Caco-2 (cell line): ENCODE data around the gene FHOD3. TPM values are rescaled to one million over a fixed set of nuclear protein-coding genes. Genes with fewer than 3 reads are reported as not detected.

Experiments
- BruUV-seq: library from RNA; stranded (reverse); fragments of 400-500 nt; replicated peaks from 2 replicates; lab custom pipeline; 2021; lab: Mats Ljungman, UMichigan
- CTCF ChIA-PET: fragments of 300-600 bp; sonication (Branson Sonifier 250); formaldehyde crosslinking; loops from one replicate; lab custom pipeline; 2022; ENCODE audit warnings: antibody characterized with exemption; lab: Charles Lee
- POLR2A ChIA-PET: fragments of 300-600 bp; sonication (Branson Sonifier 250); formaldehyde crosslinking; loops from one replicate; lab custom pipeline; 2022; ENCODE audit warnings: antibody characterized with exemption; lab: Charles Lee
- DNase-seq, 2 experiments: peaks; one replicate each; pipeline versions ENCODE4 v3.0.0 to v3.0.0-alpha.2; 2020 to 2022
- H3K27me3 ChIP-seq: replicated peaks from 2 replicates; pipeline ENCODE4 v1.6.0; 2011; ENCODE audit warnings: low read length; ENCODE audit not compliant: control insufficient read depth, insufficient read depth
- H3K36me3 ChIP-seq: 2 replicates; pipeline ENCODE4 v1.5.1; 2011; ENCODE audit warnings: low read length; ENCODE audit not compliant: control insufficient read depth, insufficient read depth
- H3K4me1 ChIP-seq: fragments of 250-450 bp; sonication (Bioruptor Pico); 2 replicates; pipeline ENCODE4 v1.5.1; 2020; ENCODE audit warnings: mild to moderate bottlenecking
- H3K4me3 ChIP-seq: 2 replicates; pipeline ENCODE4 v1.5.1; 2011; ENCODE audit warnings: low read depth, mild to moderate bottlenecking, control low read depth, low read length
- H3K9me3 ChIP-seq: fragments of 250-450 bp; sonication (Bioruptor Pico); 2 replicates; pipeline ENCODE4 v1.5.1; 2020; ENCODE audit warnings: mild to moderate bottlenecking, moderate library complexity
- H3K27ac Mint-ChIP-seq: one replicate; pipeline ENCODE4 v1.8.0; 2022; ENCODE audit warnings: mixed read lengths; ENCODE audit not compliant: unreplicated experiment
- H3K27me3 Mint-ChIP-seq: one replicate; pipeline ENCODE4 v1.8.0; 2022; ENCODE audit warnings: mixed read lengths; ENCODE audit not compliant: insufficient read depth, unreplicated experiment
- H3K36me3 Mint-ChIP-seq: one replicate; pipeline ENCODE4 v1.8.0; 2022; ENCODE audit warnings: mild to moderate bottlenecking, mixed read lengths; ENCODE audit not compliant: insufficient read depth, unreplicated experiment
- H3K4me1 Mint-ChIP-seq: one replicate; pipeline ENCODE4 v1.8.0; 2022; ENCODE audit warnings: low read depth, mixed read lengths; ENCODE audit not compliant: unreplicated experiment
- H3K4me3 Mint-ChIP-seq: one replicate; pipeline ENCODE4 v1.8.0; 2022; ENCODE audit warnings: mild to moderate bottlenecking, moderate library complexity, mixed read lengths; ENCODE audit not compliant: unreplicated experiment
- H3K9me3 Mint-ChIP-seq: one replicate; pipeline ENCODE4 v1.8.0; 2022; ENCODE audit warnings: mixed read lengths; ENCODE audit not compliant: unreplicated experiment
- intact Hi-C: fragments of 100-400 bp; cut with micrococcal nuclease; formaldehyde crosslinking; loops from one replicate; pipeline ENCODE4 v1.10.0; 2022; ENCODE audit not compliant: unreplicated experiment
- total RNA-seq: library from RNA; stranded (reverse); gene quantifications from 2 replicates; pipeline ENCODE4 v1.2.3, GENCODE V29; 2022
- TF ChIP-seq, protein P1 (sequence below), 2 experiments: fragments of 200-600 bp in 1 of 2; IDR thresholded peaks; 1 replicate in 1 of 2; 2 replicates in 1 of 2; pipeline versions ENCODE4 v1.5.1 to v1.8.0; 2011 to 2022; ENCODE audit warnings: antibody characterized with exemption in 1 of 2, control low read depth in 1 of 2, inconsistent platforms in 1 of 2, low read depth in 1 of 2, low read length in 1 of 2, mild to moderate bottlenecking in 1 of 2, moderate library complexity in 1 of 2; ENCODE audit not compliant: insufficient read depth in 1 of 2, severe bottlenecking in 1 of 2, unreplicated experiment in 1 of 2

Gene FHOD3
- total RNA-seq, 1 experiment from 2014 or later, result not detected

DNA sequence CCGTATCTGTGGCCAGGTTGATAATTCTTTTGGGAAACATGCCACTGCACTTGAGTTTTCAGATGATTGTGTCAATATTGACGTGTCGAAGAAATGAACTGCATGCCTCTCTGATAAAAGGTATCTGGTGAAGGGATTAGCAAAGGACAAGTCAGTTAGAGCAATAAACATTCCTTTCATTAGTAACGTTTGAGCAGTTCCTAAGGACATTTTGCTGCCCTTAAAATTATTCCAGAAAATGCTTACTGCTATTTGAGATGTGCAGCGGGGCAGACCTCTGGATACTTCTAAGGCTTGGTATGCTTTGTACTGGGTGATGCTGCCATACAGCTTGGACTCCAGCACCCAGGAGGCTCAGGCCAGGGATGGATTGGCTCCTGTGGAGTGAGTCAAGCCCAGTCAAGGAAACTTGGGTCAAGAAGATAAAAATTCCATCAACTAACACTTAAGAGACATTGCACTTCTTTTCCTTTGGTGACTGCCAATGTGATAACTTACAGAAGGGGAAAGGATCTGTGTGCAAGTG lies 166.7 kb downstream of the FHOD3 start:
- Histone ChIP-seq H3K4me1 (peaks cover 8% of the 10 kb centered on the region; the same call in 1 of the 2 replicates), H3K9me3 (no peaks in the 10 kb centered on the region), H3K4me3 (no peak overlapping the region), H3K36me3 (no peaks in the 10 kb centered on the region), H3K27me3 (no peaks in the 10 kb centered on the region)
- CTCF ChIA-PET, result no interaction called here
- Mint-ChIP-seq H3K9me3 (no peaks in the 10 kb centered on the region), H3K4me1 (no peaks in the 10 kb centered on the region), H3K27ac (no peak overlapping the region), H3K27me3 (peaks cover 4% of the 10 kb centered on the region), H3K4me3 (no peak overlapping the region), H3K36me3 (no peaks in the 10 kb centered on the region)
- intact Hi-C loops, result no loop called here
- TF ChIP-seq, protein P1, sequence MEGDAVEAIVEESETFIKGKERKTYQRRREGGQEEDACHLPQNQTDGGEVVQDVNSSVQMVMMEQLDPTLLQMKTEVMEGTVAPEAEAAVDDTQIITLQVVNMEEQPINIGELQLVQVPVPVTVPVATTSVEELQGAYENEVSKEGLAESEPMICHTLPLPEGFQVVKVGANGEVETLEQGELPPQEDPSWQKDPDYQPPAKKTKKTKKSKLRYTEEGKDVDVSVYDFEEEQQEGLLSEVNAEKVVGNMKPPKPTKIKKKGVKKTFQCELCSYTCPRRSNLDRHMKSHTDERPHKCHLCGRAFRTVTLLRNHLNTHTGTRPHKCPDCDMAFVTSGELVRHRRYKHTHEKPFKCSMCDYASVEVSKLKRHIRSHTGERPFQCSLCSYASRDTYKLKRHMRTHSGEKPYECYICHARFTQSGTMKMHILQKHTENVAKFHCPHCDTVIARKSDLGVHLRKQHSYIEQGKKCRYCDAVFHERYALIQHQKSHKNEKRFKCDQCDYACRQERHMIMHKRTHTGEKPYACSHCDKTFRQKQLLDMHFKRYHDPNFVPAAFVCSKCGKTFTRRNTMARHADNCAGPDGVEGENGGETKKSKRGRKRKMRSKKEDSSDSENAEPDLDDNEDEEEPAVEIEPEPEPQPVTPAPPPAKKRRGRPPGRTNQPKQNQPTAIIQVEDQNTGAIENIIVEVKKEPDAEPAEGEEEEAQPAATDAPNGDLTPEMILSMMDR (IDR thresholded peaks at IDR 0.05; ENCODE audit: insufficient read depth in 1 of 2, low read depth in 1 of 2, low read length in 1 of 2, severe bottlenecking in 1 of 2, unreplicated experiment in 1 of 2), result no peak
- DNase-seq, result peak in 1 of 2 experiments; percentile 19
- POLR2A ChIA-PET, result no interaction called here
- BruUV-seq, result no TSS peak

DNA sequence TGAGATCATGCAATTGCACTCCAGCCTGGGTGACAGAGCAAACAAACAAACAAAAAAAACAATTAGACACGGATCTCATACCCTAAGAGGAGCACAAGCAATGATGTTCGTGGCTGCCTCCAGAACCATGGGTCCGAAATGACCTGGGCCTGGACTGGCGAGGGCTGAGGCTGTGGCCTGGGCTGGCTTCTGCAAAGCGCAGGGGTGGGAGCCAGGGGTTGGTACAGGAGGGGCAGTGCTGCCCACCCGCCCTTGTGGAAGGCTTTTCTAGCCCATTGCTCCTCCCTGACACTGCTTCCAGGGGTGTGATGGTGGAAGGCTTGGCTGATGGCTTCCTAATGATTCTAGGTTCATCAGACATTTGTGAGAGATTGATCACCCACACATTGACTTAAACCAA lies 167.8 kb downstream of the FHOD3 start:
- Histone ChIP-seq H3K4me3 (no peak overlapping the region), H3K27me3 (no peaks in the 10 kb centered on the region), H3K36me3 (no peaks in the 10 kb centered on the region), H3K4me1 (peaks cover 8% of the 10 kb centered on the region; the same call in 1 of the 2 replicates), H3K9me3 (no peaks in the 10 kb centered on the region)
- H3K27me3 Mint-ChIP-seq, result no peaks in the 10 kb centered on the region
- H3K27ac Mint-ChIP-seq, result no peak overlapping the region
- TF ChIP-seq, protein P1 (IDR thresholded peaks at IDR 0.05; ENCODE audit: insufficient read depth in 1 of 2, low read depth in 1 of 2, low read length in 1 of 2, severe bottlenecking in 1 of 2, unreplicated experiment in 1 of 2), result no peak
- H3K4me1 Mint-ChIP-seq, result no peaks in the 10 kb centered on the region
- no peak overlapping the region for H3K4me3 Mint-ChIP-seq
- BruUV-seq, result no TSS peak
- H3K9me3 Mint-ChIP-seq, result no peaks in the 10 kb centered on the region
- DNase-seq, result no peak
- intact Hi-C loops, result no loop called here
- no peaks in the 10 kb centered on the region for H3K36me3 Mint-ChIP-seq
- POLR2A ChIA-PET, result no interaction called here
- CTCF ChIA-PET, result no interaction called here

DNA sequence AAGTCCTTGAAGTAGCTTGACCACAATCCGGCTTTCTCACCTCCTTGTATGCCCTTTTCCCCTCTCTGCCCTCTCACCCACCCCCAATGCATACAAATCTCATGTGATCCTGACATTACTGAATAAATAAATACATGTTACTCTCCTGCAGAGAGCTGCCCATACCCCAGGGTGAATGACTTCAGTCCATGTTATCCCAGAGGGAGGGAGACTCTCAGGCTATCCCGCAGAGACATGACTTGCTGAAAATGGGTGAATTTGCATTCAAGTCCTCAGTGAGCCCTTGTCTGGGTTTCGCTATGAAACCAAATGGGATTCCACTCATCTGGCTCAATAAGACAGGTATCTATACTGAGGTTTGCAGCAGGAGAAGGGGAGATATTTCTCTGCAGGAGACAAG lies 168.5 kb downstream of the FHOD3 start:
- no peaks in the 10 kb centered on the region for H3K36me3 Mint-ChIP-seq
- peaks cover 8% of the 10 kb centered on the region; the same call in 1 of the 2 replicates for H3K4me1 ChIP-seq
- no peaks in the 10 kb centered on the region for H3K9me3 ChIP-seq
- no peaks in the 10 kb centered on the region for H3K27me3 Mint-ChIP-seq
- no peak overlapping the region for H3K4me3 Mint-ChIP-seq
- no peaks in the 10 kb centered on the region for H3K4me1 Mint-ChIP-seq
- intact Hi-C loops, result no loop called here
- ChIA-PET POLR2A (no interaction called here), CTCF (no interaction called here)
- BruUV-seq, result no TSS peak
- no peak overlapping the region for H3K27ac Mint-ChIP-seq
- H3K36me3 ChIP-seq, result no peaks in the 10 kb centered on the region
- no peaks in the 10 kb centered on the region for H3K27me3 ChIP-seq
- H3K4me3 ChIP-seq, result no peak overlapping the region
- DNase-seq, result no peak
- H3K9me3 Mint-ChIP-seq, result no peaks in the 10 kb centered on the region
- TF ChIP-seq, protein P1 (IDR thresholded peaks at IDR 0.05; ENCODE audit: insufficient read depth in 1 of 2, low read depth in 1 of 2, low read length in 1 of 2, severe bottlenecking in 1 of 2, unreplicated experiment in 1 of 2), result no peak
